Measurements from ENCODE around the gene ERICH6B. TPM values are rescaled to one million over a fixed set of nuclear protein-coding genes. Genes with fewer than 3 reads are reported as not detected.

The ERICH6B gene
- total RNA-seq, 1 experiment from 2014 or later = not detected

DNA sequence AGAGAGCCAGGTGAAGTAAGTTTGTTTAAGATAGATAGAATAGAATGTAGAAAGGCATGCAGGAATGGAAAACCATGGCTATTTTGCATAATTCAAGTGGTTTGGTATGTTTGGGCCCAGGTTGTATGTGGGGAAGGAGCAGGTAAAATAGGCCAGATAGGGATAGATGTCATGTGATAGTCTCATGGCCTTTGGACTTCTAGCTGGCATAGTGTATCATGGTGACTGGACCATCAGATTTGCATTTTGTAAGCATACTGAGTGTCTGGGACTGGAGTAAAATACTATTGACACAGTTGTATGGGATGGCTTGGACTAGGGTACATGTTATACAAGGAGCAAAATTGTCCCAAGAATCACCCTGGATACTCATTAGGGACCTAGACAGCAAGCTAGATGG lies 111.9 kb downstream of the ERICH6B start:
- H3K9me3 Mint-ChIP-seq (ENCODE audit: low read depth, unreplicated experiment) = no peaks in the 10 kb centered on the region
- H3K27me3 Mint-ChIP-seq (ENCODE audit: unreplicated experiment) = no peaks in the 10 kb centered on the region
- peaks cover 8% of the 10 kb centered on the region for H3K4me1 Mint-ChIP-seq (ENCODE audit: low read depth, unreplicated experiment)
- no TSS peak for BruUV-seq (replicated peaks)
- TF ChIP-seq, protein P1, sequence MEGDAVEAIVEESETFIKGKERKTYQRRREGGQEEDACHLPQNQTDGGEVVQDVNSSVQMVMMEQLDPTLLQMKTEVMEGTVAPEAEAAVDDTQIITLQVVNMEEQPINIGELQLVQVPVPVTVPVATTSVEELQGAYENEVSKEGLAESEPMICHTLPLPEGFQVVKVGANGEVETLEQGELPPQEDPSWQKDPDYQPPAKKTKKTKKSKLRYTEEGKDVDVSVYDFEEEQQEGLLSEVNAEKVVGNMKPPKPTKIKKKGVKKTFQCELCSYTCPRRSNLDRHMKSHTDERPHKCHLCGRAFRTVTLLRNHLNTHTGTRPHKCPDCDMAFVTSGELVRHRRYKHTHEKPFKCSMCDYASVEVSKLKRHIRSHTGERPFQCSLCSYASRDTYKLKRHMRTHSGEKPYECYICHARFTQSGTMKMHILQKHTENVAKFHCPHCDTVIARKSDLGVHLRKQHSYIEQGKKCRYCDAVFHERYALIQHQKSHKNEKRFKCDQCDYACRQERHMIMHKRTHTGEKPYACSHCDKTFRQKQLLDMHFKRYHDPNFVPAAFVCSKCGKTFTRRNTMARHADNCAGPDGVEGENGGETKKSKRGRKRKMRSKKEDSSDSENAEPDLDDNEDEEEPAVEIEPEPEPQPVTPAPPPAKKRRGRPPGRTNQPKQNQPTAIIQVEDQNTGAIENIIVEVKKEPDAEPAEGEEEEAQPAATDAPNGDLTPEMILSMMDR (IDR thresholded peaks at IDR 0.05; ENCODE audit: unreplicated experiment) = no peak
- H3K27ac Mint-ChIP-seq (ENCODE audit: unreplicated experiment) = no peak overlapping the region
- CTCF ChIA-PET = no interaction called here
- H3K36me3 Mint-ChIP-seq (ENCODE audit: insufficient read depth, unreplicated experiment) = peaks cover 43% of the 10 kb centered on the region
- DNase-seq = no peak
- H3K4me3 Mint-ChIP-seq (ENCODE audit: low read depth, unreplicated experiment) = no peak overlapping the region
- intact Hi-C loops (cut with micrococcal nuclease; ENCODE audit: unreplicated experiment) = no loop called here

DNA sequence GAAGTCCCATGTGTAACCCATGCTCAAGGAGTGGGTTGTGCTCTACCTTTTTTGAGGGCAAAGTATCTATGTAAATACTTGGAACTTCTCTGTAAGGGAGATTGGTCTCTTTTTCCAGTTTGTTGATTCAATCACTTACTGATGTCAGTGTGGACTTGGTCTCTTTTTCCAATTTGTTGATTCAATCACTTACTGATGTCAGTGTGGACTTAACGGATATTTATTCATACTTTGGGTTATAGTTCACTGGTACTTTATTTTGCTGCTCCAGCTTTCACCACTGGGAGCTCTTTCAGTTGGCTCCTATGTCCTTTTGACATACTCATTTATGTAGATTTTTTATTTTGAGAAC lies 114.4 kb downstream of the ERICH6B start:
- peaks cover 8% of the 10 kb centered on the region for H3K4me1 Mint-ChIP-seq (ENCODE audit: low read depth, unreplicated experiment)
- H3K9me3 Mint-ChIP-seq (ENCODE audit: low read depth, unreplicated experiment) = no peaks in the 10 kb centered on the region
- TF ChIP-seq, protein P1 (IDR thresholded peaks at IDR 0.05; ENCODE audit: unreplicated experiment) = no peak
- H3K27ac Mint-ChIP-seq (ENCODE audit: unreplicated experiment) = peak overlapping the region; percentile 86
- intact Hi-C loops (cut with micrococcal nuclease; ENCODE audit: unreplicated experiment) = no loop called here
- no peaks in the 10 kb centered on the region for H3K27me3 Mint-ChIP-seq (ENCODE audit: unreplicated experiment)
- CTCF ChIA-PET = interaction anchor here (0.5 kb wide), 1 partner anchor 134 kb away, joined by 3 read pairs; no protein-coding TSS in a partner anchor
- TSS peak; percentile 38 for BruUV-seq (replicated peaks)
- DNase-seq = no peak
- H3K36me3 Mint-ChIP-seq (ENCODE audit: insufficient read depth, unreplicated experiment) = peaks cover 53% of the 10 kb centered on the region
- peak overlapping the region; percentile 34 for H3K4me3 Mint-ChIP-seq (ENCODE audit: low read depth, unreplicated experiment)

DNA sequence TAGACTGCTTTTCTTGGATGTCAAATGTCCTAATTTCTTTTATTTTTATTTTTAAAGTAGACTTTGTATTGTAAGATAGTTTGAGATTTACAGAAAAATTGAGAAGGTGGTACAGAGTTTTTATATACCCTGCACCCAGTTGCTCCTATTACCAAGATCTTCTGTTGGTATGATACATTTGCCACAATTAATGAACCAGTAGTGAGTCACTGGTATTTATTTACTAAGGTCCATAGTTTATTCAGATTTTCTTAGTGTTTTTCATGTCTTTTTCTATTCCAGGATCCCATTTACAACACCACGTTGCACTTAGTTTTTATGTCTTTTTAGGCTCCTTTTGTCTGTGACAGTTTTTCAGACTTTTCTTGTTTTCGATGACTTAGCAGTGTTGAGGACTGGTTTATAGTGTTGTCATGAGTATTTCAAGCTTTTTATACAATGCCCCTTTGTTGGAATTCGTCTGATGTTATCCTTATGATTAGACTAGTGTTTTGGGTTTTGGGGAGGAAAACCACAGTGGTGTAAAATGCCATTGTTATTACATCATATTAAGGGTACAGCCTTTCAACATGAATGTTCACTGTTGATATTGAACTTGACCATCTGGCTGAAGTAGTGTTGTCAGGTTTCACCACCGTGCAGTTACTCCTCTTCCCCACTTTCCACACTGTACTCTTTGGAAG lies 114.9 kb downstream of the ERICH6B start:
- peak; percentile 19 for DNase-seq
- Mint-ChIP-seq H3K27me3 (ENCODE audit: unreplicated experiment) (no peaks in the 10 kb centered on the region), H3K4me3 (ENCODE audit: low read depth, unreplicated experiment) (peak overlapping the region; percentile 34), H3K27ac (ENCODE audit: unreplicated experiment) (peak overlapping the region; percentile 86), H3K36me3 (ENCODE audit: insufficient read depth, unreplicated experiment) (peaks cover 47% of the 10 kb centered on the region), H3K9me3 (ENCODE audit: low read depth, unreplicated experiment) (no peaks in the 10 kb centered on the region), H3K4me1 (ENCODE audit: low read depth, unreplicated experiment) (peaks cover 8% of the 10 kb centered on the region)
- no TSS peak for BruUV-seq (replicated peaks)
- intact Hi-C loops (cut with micrococcal nuclease; ENCODE audit: unreplicated experiment) = no loop called here
- CTCF ChIA-PET = interaction anchor here (0.5 kb wide), 1 partner anchor 133 kb away, joined by 3 read pairs; no protein-coding TSS in a partner anchor
- TF ChIP-seq, protein P1 (IDR thresholded peaks at IDR 0.05; ENCODE audit: unreplicated experiment) = no peak

DNA sequence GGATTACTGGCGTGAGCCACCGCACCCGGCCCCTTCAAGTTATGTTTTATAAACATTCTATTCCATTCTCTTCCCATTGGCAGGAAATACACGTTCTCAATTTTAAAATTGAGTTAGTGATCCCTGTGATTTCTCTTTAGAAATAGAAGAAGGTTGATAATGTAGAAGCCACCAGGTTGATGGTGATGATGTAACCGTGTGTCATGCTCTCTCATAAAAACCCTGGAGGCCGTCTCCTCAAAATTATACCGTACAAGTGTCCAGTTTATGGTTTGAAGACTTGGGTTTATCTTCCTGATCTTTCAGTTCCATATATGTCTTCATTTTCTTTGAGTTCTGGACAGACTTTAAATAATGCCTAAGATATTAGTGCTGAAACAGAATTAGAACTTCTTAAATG lies 118.6 kb downstream of the ERICH6B start:
- H3K36me3 Mint-ChIP-seq (ENCODE audit: insufficient read depth, unreplicated experiment) = peaks cover 40% of the 10 kb centered on the region
- no peaks in the 10 kb centered on the region for H3K27me3 Mint-ChIP-seq (ENCODE audit: unreplicated experiment)
- intact Hi-C loops (cut with micrococcal nuclease; ENCODE audit: unreplicated experiment) = no loop called here
- TF ChIP-seq, protein P1 (IDR thresholded peaks at IDR 0.05; ENCODE audit: unreplicated experiment) = no peak
- H3K27ac Mint-ChIP-seq (ENCODE audit: unreplicated experiment) = no peak overlapping the region
- H3K9me3 Mint-ChIP-seq (ENCODE audit: low read depth, unreplicated experiment) = no peaks in the 10 kb centered on the region
- CTCF ChIA-PET = interaction anchor here (0.6 kb wide), 1 partner anchor 75 kb away, joined by 7 read pairs; no protein-coding TSS in a partner anchor
- no TSS peak for BruUV-seq (replicated peaks)
- no peaks in the 10 kb centered on the region for H3K4me1 Mint-ChIP-seq (ENCODE audit: low read depth, unreplicated experiment)
- no peak for DNase-seq
- H3K4me3 Mint-ChIP-seq (ENCODE audit: low read depth, unreplicated experiment) = no peak overlapping the region

Measured in Calu3 (cell line).